BE2C (cell line): Measurements from ENCODE around the gene ATP2C2.

ENCODE experiments used
- DNase-seq: peaks from one replicate; pipeline ENCODE4 v3.0.0-alpha.2; 2020
- H3K27me3 ChIP-seq: fragments of 250-450 bp; sonication (Bioruptor Pico); 2 replicates; pipeline ENCODE4 v1.5.1; 2020; ENCODE audit warnings: mild to moderate bottlenecking
- H3K36me3 ChIP-seq: fragments of 250-450 bp; sonication (Bioruptor Pico); 2 replicates; pipeline ENCODE4 v1.5.1; 2020; ENCODE audit warnings: mild to moderate bottlenecking
- H3K4me1 ChIP-seq: fragments of 250-450 bp; sonication (Bioruptor Pico); 2 replicates; pipeline ENCODE4 v1.5.1; 2020
- H3K4me3 ChIP-seq: 2 replicates; pipeline ENCODE4 v1.5.1; 2011; ENCODE audit warnings: low read depth, low read length
- H3K9me3 ChIP-seq: fragments of 250-450 bp; sonication (Bioruptor Pico); 2 replicates; pipeline ENCODE4 v1.5.1; 2020
- TF ChIP-seq, protein P1 (sequence below): IDR thresholded peaks from 2 replicates; pipeline ENCODE4 v1.5.1; 2012; ENCODE audit warnings: mild to moderate bottlenecking, low read depth, low read length

ATP2C2 gene

DNA sequence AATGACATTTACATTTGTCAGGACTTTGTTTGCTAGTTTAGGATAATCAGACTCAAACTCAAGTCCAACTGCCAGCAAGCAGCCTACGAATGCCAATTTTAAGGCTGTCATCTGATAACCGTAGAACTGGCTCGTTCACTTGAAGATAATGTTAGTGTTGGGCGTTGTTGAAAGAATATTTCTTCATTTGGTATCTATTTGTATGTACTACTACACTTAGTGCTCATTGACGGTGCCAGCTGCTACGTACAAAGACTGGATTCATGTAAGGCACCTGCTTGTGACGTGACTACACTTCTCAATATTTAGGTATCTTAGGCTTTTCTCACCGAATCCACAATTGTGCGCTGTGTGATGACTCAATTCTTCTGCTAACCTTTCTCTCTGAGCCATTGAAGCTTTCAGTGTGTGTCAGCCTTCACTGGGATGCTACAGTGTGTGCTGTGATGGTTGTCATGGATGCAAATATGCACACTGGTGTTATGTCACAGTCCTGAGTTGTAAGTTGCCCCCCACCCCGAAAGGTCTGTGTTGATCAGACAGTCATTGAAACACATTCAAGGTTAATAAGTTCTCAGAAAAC lies 5.7 kb downstream of the ATP2C2 start:
- H3K36me3 ChIP-seq = no peaks in the 10 kb centered on the region
- H3K4me1 ChIP-seq = no peaks in the 10 kb centered on the region
- H3K4me3 ChIP-seq = no peak overlapping the region
- no peak for DNase-seq
- H3K9me3 ChIP-seq = no peaks in the 10 kb centered on the region
- H3K27me3 ChIP-seq = peaks cover 45% of the 10 kb centered on the region
- TF ChIP-seq, protein P1, sequence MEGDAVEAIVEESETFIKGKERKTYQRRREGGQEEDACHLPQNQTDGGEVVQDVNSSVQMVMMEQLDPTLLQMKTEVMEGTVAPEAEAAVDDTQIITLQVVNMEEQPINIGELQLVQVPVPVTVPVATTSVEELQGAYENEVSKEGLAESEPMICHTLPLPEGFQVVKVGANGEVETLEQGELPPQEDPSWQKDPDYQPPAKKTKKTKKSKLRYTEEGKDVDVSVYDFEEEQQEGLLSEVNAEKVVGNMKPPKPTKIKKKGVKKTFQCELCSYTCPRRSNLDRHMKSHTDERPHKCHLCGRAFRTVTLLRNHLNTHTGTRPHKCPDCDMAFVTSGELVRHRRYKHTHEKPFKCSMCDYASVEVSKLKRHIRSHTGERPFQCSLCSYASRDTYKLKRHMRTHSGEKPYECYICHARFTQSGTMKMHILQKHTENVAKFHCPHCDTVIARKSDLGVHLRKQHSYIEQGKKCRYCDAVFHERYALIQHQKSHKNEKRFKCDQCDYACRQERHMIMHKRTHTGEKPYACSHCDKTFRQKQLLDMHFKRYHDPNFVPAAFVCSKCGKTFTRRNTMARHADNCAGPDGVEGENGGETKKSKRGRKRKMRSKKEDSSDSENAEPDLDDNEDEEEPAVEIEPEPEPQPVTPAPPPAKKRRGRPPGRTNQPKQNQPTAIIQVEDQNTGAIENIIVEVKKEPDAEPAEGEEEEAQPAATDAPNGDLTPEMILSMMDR = no peak

DNA sequence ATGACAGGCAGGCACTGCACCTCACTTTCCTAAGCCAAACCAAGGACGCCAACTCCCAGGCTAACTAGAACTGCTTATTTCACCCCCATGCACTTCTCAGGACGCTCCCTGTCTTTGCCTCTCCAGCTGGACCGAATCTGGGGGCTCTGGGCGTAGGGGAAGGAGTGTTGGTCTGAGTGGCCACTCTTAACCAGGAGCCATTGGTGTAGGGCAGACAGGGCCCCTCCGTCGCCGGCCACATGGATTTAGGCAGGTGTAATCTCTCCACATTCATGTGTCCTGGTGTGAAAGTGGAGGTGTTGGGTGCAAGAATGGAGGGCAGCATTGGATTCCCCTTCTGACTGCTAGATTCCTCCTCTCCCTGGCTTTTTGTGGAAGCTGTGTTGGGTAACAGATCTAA lies 9.8 kb downstream of the ATP2C2 start:
- DNase-seq = no peak
- Histone ChIP-seq H3K9me3 (peaks cover 4% of the 10 kb centered on the region; the same call in 1 of the 2 replicates), H3K36me3 (no peaks in the 10 kb centered on the region), H3K27me3 (peaks cover 27% of the 10 kb centered on the region), H3K4me1 (no peaks in the 10 kb centered on the region), H3K4me3 (no peak overlapping the region)
- TF ChIP-seq, protein P1 = no peak

DNA sequence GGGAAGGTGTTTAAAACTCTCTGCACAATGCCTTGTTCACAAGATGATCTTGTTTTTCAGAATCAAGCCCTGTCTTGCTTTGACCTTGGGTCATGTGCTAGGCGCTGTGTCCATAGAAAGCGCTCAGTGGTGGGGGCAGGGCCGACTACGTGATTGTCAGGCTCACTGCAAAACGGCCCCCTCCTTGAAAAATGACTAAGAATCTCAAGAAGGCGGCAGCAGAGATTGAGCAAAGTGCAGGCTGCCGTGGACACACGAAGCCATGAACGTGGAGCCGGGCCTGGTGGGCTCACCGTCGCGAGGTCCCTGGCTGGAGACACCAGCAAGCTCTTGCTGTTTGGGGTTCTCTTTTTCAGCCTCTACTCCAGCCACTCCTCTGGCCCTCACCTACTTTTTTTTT lies 10.2 kb downstream of the ATP2C2 start:
- TF ChIP-seq, protein P1 = no peak
- H3K9me3 ChIP-seq = peaks cover 4% of the 10 kb centered on the region; the same call in 1 of the 2 replicates
- H3K4me3 ChIP-seq = no peak overlapping the region
- H3K36me3 ChIP-seq = no peaks in the 10 kb centered on the region
- H3K27me3 ChIP-seq = peaks cover 23% of the 10 kb centered on the region
- DNase-seq = no peak
- no peaks in the 10 kb centered on the region for H3K4me1 ChIP-seq

DNA sequence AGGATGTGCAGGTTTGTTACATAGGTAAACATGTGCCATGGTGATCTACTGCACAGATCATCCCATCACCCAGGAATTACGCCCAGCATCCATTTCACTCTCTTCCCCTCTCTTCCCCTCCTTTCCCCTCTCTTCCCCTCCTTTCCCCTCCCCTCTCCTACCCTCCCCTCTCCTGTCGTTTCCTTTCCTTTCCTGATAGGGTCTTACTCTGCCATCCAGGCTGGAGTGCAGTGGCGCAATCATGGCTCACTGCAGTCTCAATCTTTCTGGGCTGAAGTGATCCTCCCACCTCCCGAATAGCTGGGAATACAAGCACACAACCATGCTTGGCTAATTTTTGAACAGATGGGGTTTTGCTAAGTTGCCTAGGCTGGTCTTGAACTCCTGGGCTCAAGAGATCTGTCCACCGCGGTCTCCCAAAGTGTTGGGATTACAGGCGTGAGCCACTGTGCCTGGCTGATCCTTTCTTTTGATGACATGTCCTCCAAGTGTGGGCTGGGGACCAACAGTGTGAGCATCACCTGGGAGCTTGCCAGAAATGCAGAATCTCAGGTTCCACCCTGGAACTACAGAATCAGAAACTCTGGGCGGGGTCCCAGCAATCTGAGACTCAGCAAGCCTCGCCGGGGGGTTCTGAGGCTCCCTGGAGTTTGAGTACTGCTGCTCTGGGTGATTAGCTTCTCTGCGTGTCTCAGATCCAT lies 10.8 kb downstream of the ATP2C2 start:
- Histone ChIP-seq H3K9me3 (peaks cover 4% of the 10 kb centered on the region; the same call in 1 of the 2 replicates), H3K27me3 (peaks cover 19% of the 10 kb centered on the region), H3K36me3 (no peaks in the 10 kb centered on the region), H3K4me3 (no peak overlapping the region), H3K4me1 (no peaks in the 10 kb centered on the region)
- DNase-seq = no peak
- TF ChIP-seq, protein P1 = no peak

DNA sequence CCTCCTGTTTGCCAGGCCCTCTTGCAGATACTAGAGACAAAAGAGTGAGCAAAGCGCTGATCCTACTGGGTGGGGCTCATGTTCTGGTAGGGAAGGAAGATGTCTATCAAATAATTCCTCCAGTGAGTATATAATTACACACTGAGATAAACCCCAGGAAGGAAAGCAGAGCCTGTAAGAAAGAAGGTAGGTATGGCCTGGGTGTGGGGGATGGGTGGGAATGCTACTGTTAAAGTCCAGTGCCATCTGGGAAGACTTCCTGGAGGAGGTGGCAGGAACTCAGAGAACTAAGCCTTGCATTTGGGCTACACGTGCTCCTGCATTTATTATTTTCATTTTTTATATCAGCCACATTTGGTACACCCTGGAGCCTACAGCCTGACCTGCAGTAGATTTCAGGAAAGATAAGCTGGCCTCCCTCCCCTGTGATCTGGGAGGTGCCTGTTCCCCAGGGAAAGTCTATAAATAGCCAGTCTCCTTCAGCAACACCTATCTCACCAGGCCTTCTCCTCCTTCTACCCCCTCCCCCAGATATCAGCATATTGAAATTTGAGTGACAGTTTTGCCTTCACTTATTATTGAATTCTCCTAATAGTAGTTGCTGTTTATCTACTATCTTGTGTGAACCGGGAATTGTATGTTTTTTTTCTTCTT lies 11.5 kb downstream of the ATP2C2 start:
- Histone ChIP-seq H3K27me3 (peaks cover 14% of the 10 kb centered on the region), H3K4me3 (no peak overlapping the region), H3K4me1 (no peaks in the 10 kb centered on the region), H3K9me3 (peaks cover 4% of the 10 kb centered on the region; the same call in 1 of the 2 replicates), H3K36me3 (no peaks in the 10 kb centered on the region)
- TF ChIP-seq, protein P1 = no peak
- DNase-seq = no peak

DNA sequence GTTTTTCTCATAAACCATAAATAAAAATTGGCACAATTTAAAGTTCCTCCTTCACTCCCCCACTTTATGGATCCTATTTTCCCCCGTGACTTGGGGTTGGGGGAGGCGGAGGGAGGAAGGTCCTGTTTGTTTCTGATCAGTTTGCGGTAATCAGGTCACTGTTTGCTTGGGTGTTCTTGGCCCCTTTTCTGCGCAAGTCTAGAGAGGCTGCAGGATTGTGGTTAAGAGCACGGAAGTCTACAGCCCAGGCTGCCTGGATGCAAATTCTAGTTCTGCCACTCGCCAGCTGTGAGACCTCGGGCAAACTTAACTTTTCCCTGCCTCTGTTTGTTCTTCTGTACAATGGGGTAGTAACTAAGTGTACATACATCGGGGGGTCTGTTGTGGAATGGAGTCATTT lies 12.1 kb downstream of the ATP2C2 start:
- Histone ChIP-seq H3K9me3 (peaks cover 4% of the 10 kb centered on the region; the same call in 1 of the 2 replicates), H3K4me3 (no peak overlapping the region), H3K4me1 (no peaks in the 10 kb centered on the region), H3K36me3 (no peaks in the 10 kb centered on the region), H3K27me3 (peaks cover 10% of the 10 kb centered on the region)
- TF ChIP-seq, protein P1 = no peak
- DNase-seq = no peak
